ENCODE data around the gene MTURN. TPM values are rescaled to one million over a fixed set of nuclear protein-coding genes. Genes with fewer than 3 reads are reported as not detected.

MTURN gene
- polyA plus RNA-seq, 3 donors = 5.9 to 7.9 (median 7.5) TPM

GRCh38 chr7:30087371-30087770 is 47.4 kb upstream of the MTURN start:
- no peak overlapping the region for H3K4me3 Mint-ChIP-seq
- Histone ChIP-seq H3K27ac (ENCODE audit: low read depth in 1 of 2, low read length in 2 of 2) (no peak overlapping the region), H3K9ac (ENCODE audit: insufficient read depth, low read length, poor library complexity, severe bottlenecking) (no peak overlapping the region), H3K9me3 (replicated peaks in 1 of 2; ENCODE audit: control insufficient read depth in 1 of 2, insufficient read depth in 1 of 2, low read length in 2 of 2) (no peaks in the 10 kb centered on the region), H3K4me2 (replicated peaks; ENCODE audit: extremely low read depth, low read length, poor library complexity, severe bottlenecking) (no peak overlapping the region), H3K4me1 (ENCODE audit: control insufficient read depth in 1 of 2, insufficient read depth in 2 of 2, low read length in 2 of 2) (no peaks in the 10 kb centered on the region), H2AFZ (ENCODE audit: insufficient read depth, low read depth, low read length, poor library complexity, severe bottlenecking) (no peak overlapping the region), H3K36me3 (replicated peaks in 1 of 2; ENCODE audit: control insufficient read depth in 1 of 2, insufficient read depth in 2 of 2, low read length in 2 of 2) (no peaks in the 10 kb centered on the region), H3K79me2 (ENCODE audit: insufficient read depth, low read length) (no peaks in the 10 kb centered on the region), H4K20me1 (ENCODE audit: insufficient read depth, low read length) (no peaks in the 10 kb centered on the region), H3K27me3 (ENCODE audit: control insufficient read depth in 2 of 2, insufficient read depth in 2 of 2, low read length in 2 of 2) (no peaks in the 10 kb centered on the region), H3K4me3 (replicated peaks in 1 of 3; ENCODE audit: low read depth in 2 of 3, low read length in 3 of 3) (no peak overlapping the region)
- DNase-seq = no peak
- no peak for TF ChIP-seq CTCF (IDR thresholded peaks at IDR 0.05)
- H3K36me3 Mint-ChIP-seq = peaks cover 2% of the 10 kb centered on the region in 2 donors
- no peak overlapping the region for H3K27ac Mint-ChIP-seq
- H3K27me3 Mint-ChIP-seq (ENCODE audit: low read depth in 3 of 3) = no peaks in the 10 kb centered on the region
- intact Hi-C loops (cut with micrococcal nuclease) = no loop called here
- peaks cover 7% of the 10 kb centered on the region for H3K4me1 Mint-ChIP-seq
- H3K9me3 Mint-ChIP-seq = no peaks in the 10 kb centered on the region

GRCh38 chr7:30088362-30088761 is 46.4 kb upstream of the MTURN start:
- Histone ChIP-seq H3K9me3 (replicated peaks in 1 of 2; ENCODE audit: control insufficient read depth in 1 of 2, insufficient read depth in 1 of 2, low read length in 2 of 2) (no peaks in the 10 kb centered on the region), H3K36me3 (replicated peaks in 1 of 2; ENCODE audit: control insufficient read depth in 1 of 2, insufficient read depth in 2 of 2, low read length in 2 of 2) (no peaks in the 10 kb centered on the region), H3K4me2 (replicated peaks; ENCODE audit: extremely low read depth, low read length, poor library complexity, severe bottlenecking) (no peak overlapping the region), H3K9ac (ENCODE audit: insufficient read depth, low read length, poor library complexity, severe bottlenecking) (no peak overlapping the region), H3K27me3 (ENCODE audit: control insufficient read depth in 2 of 2, insufficient read depth in 2 of 2, low read length in 2 of 2) (no peaks in the 10 kb centered on the region), H3K79me2 (ENCODE audit: insufficient read depth, low read length) (no peaks in the 10 kb centered on the region), H3K4me3 (replicated peaks in 1 of 3; ENCODE audit: low read depth in 2 of 3, low read length in 3 of 3) (no peak overlapping the region), H4K20me1 (ENCODE audit: insufficient read depth, low read length) (no peaks in the 10 kb centered on the region), H3K27ac (ENCODE audit: low read depth in 1 of 2, low read length in 2 of 2) (no peak overlapping the region), H2AFZ (ENCODE audit: insufficient read depth, low read depth, low read length, poor library complexity, severe bottlenecking) (no peak overlapping the region), H3K4me1 (ENCODE audit: control insufficient read depth in 1 of 2, insufficient read depth in 2 of 2, low read length in 2 of 2) (no peaks in the 10 kb centered on the region)
- Mint-ChIP-seq H3K4me3 (no peak overlapping the region), H3K36me3 (peaks cover 2% of the 10 kb centered on the region in 2 donors), H3K9me3 (no peaks in the 10 kb centered on the region), H3K27me3 (ENCODE audit: low read depth in 3 of 3) (no peaks in the 10 kb centered on the region), H3K4me1 (peaks cover 7% of the 10 kb centered on the region), H3K27ac (no peak overlapping the region)
- intact Hi-C loops (cut with micrococcal nuclease) = no loop called here
- no peak for TF ChIP-seq CTCF (IDR thresholded peaks at IDR 0.05)
- DNase-seq = no peak

Measured in CD14-positive monocyte (primary cell).